K562 (cell line): ENCODE data around the gene FERMT3. TPM values are rescaled to one million over a fixed set of nuclear protein-coding genes. Genes with fewer than 3 reads are reported as not detected.
A peak's percentile ranks its signal among the peaks of the same experiment; 100 is the strongest.

Experiments
- ADNP ChIP-seq: fragments of 200-800 bp; sonication (Bioruptor generic); IDR thresholded peaks from 2 replicates; pipeline ENCODE4 v1.6.1; 2016; ENCODE audit warnings: missing genetic modification characterization, missing compliant biosample characterization
- ARID3B ChIP-seq: fragments of 250-450 bp; sonication (Bioruptor Pico); IDR thresholded peaks from 2 replicates; pipeline ENCODE4 v1.4.0; 2020; ENCODE audit warnings: borderline replicate concordance
- ATF3 ChIP-seq, 2 experiments: fragments of 450-650 bp in 1 of 2; sonication (generic) in 1 of 2; formaldehyde crosslinking in 1 of 2; IDR thresholded peaks in 1 of 2; conservative IDR thresholded peaks in 1 of 2; 2 replicates each; pipeline versions ENCODE4 v1.6.1 to v1.8.1; 2016 to 2023; ENCODE audit warnings: mild to moderate bottlenecking in 2 of 2, moderate library complexity in 2 of 2, inconsistent platforms in 1 of 2, missing genetic modification reagents in 1 of 2
- BRD9 ChIP-seq: fragments of 450-650 bp; IDR thresholded peaks from 2 replicates; pipeline ENCODE4 v1.6.1; 2018; ENCODE audit warnings: low read depth; ENCODE audit not compliant: partially characterized antibody
- FOXA3 ChIP-seq, 2 experiments: fragments of 450-650 bp in 1 of 2; sonication (generic) in 1 of 2; formaldehyde crosslinking; IDR thresholded peaks in 1 of 2; conservative IDR thresholded peaks in 1 of 2; 2 replicates each; pipeline versions ENCODE4 v1.4.0 to v1.8.0; 2020 to 2022; ENCODE audit warnings: mild to moderate bottlenecking in 2 of 2, missing genetic modification reagents in 1 of 2
- HNRNPK ChIP-seq: fragments of 200-400 bp; formaldehyde crosslinking; IDR thresholded peaks from one replicate; pipeline ENCODE4 v1.6.1; 2018; ENCODE audit warnings: mild to moderate bottlenecking, low read depth, low read length; ENCODE audit not compliant: poor library complexity, severe bottlenecking
- MBD1 ChIP-seq: fragments of 250-450 bp; sonication (Bioruptor Pico); IDR thresholded peaks from 2 replicates; pipeline ENCODE4 v1.8.0; 2022; ENCODE audit warnings: inconsistent platforms
- MLX ChIP-seq, 2 experiments: fragments of 450-650 bp in 1 of 2; sonication (generic) in 1 of 2; formaldehyde crosslinking; conservative IDR thresholded peaks; 2 replicates each; pipeline versions ENCODE4 v1.4.0 to v1.8.1; 2020 to 2022; ENCODE audit warnings: mild to moderate bottlenecking in 1 of 2, missing genetic modification reagents in 1 of 2
- SIN3B ChIP-seq: fragments of 450-650 bp; IDR thresholded peaks from 2 replicates; pipeline ENCODE4 v1.6.1; 2017; ENCODE audit warnings: low read depth, mild to moderate bottlenecking, moderate library complexity
- SMARCE1 ChIP-seq: fragments of 450-650 bp; IDR thresholded peaks from 2 replicates; pipeline ENCODE4 v1.7.1; 2016; ENCODE audit warnings: mild to moderate bottlenecking
- SRSF1 ChIP-seq: fragments of 200-400 bp; formaldehyde crosslinking; IDR thresholded peaks from 2 replicates; pipeline ENCODE4 v1.6.1; 2017; ENCODE audit warnings: mild to moderate bottlenecking, low read depth, low read length, moderate library complexity
- TEAD4 ChIP-seq, 2 experiments: sonication (generic) in 1 of 2; formaldehyde crosslinking in 1 of 2; IDR thresholded peaks; 2 replicates each; pipeline versions ENCODE4 v1.6.1 to v1.8.0; 2012 to 2022; ENCODE audit warnings: borderline replicate concordance in 1 of 2, inconsistent platforms in 1 of 2, low read length in 1 of 2, mild to moderate bottlenecking in 1 of 2, missing genetic modification reagents in 1 of 2
- VEZF1 ChIP-seq: fragments of 200-800 bp; sonication (Bioruptor generic); IDR thresholded peaks from 2 replicates; pipeline ENCODE4 v1.6.1; 2017; ENCODE audit warnings: missing genetic modification characterization, missing compliant biosample characterization
- ZBTB49 ChIP-seq: sonication (generic); formaldehyde crosslinking; IDR thresholded peaks from 2 replicates; pipeline ENCODE4 v1.8.0; 2022; ENCODE audit warnings: missing genetic modification reagents, mild to moderate bottlenecking, borderline replicate concordance
- ZFX ChIP-seq: sonication (generic); formaldehyde crosslinking; IDR thresholded peaks from 2 replicates; pipeline ENCODE4 v1.8.0; 2022; ENCODE audit warnings: mild to moderate bottlenecking, missing genetic modification reagents, moderate library complexity
- ZNF311 ChIP-seq: fragments of 250-450 bp; sonication (Bioruptor Pico); IDR thresholded peaks from 2 replicates; pipeline ENCODE4 v1.4.0; 2020; ENCODE audit warnings: mild to moderate bottlenecking, moderate library complexity
- polyA plus RNA-seq, 8 experiments: library from polyadenylated mRNA; depleted of rRNA in 4 of 8; stranded (reverse) in 5 of 8; unstranded in 3 of 8; fragments of >200 nt; fragmentation: Nextera tagmentation in 2 of 8; fragmentation: Illumina TruSeq in 1 of 8; extraction: Ambion mirVana in 2 of 8; extraction: Trizol in 1 of 8; gene quantifications; 2 replicates each; pipeline versions ENCODE4 v1.2.1 to v1.2.3, GENCODE V29; 2011 to 2014; ENCODE audit warnings: inconsistent platforms in 1 of 8, missing spikeins in 1 of 8
- total RNA-seq, 7 experiments: library from RNA; depleted of rRNA in 6 of 7; stranded (reverse); fragments of >200 nt in 6 of 7; fragmentation: Illumina TruSeq in 2 of 7; extraction: Trizol in 2 of 7; gene quantifications; 2 replicates each; pipeline versions ENCODE4 v1.2.1 to v1.2.3, GENCODE V29; 2011 to 2021; ENCODE audit warnings: low replicate concordance in 1 of 7

FERMT3 gene
- total and polyA plus RNA-seq, 9 of the 15 experiments (the other 6 are each of a cell fraction or from before 2014, with no cell fraction given): 3.2 to 275 (median 79.7) TPM

GRCh38 chr11:64185175-64185692 lies 21.3 kb upstream of the FERMT3 start (continued):
- TF ChIP-seq VEZF1 (no peak), ZBTB49 (CRISPR knock-in tag) (no peak), SMARCE1 (peak; percentile 38; the same call in 1 of the 2 replicates), ZFX (peak; percentile 99), SIN3B (peak; percentile 63; the same call in 1 of the 2 replicates), ZNF311 (no peak), ARID3B (peak; percentile 79; the same call in 1 of the 2 replicates), MLX (CRISPR knock-in tag; conservative IDR thresholded peaks at IDR 0.05) (peak in 1 of 2 experiments; percentile 81; a peak in 1 of 4 replicates), HNRNPK (no peak), SRSF1 (no peak), ADNP (tag) (no peak), ATF3 (IDR thresholded peaks at IDR 0.05) (no peak), ATF3 (CRISPR knock-in tag; conservative IDR thresholded peaks at IDR 0.05) (no peak), TEAD4 (IDR thresholded peaks at IDR 0.05; ENCODE audit: low read length) (peak; percentile 41; the same call in 1 of the 2 replicates), TEAD4 (CRISPR knock-in tag; IDR thresholded peaks at IDR 0.05; ENCODE audit: borderline replicate concordance) (no peak), FOXA3 (CRISPR knock-in tag; conservative IDR thresholded peaks at IDR 0.05 in 1 of 2, IDR thresholded peaks at IDR 0.05 in 1 of 2) (no peak; a peak in 1 of 4 replicates), BRD9 (peak; percentile 44), MBD1 (CRISPR knock-in tag) (no peak)
